GM19099 (cell line): Measurements from ENCODE around the gene VPREB3.

Source experiments
- POLR2A ChIP-seq: IDR thresholded peaks from 3 replicates; pipeline ENCODE4 v1.6.1; 2011; ENCODE audit warnings: low read depth; ENCODE audit not compliant: insufficient read length; ENCODE audit errors: extremely low read depth

VPREB3 gene

GRCh38 chr22:23775779-23776375 lies 21.7 kb upstream of the VPREB3 start:
- TF ChIP-seq POLR2A = no peak

GRCh38 chr22:23774922-23775436 lies 20.8 kb upstream of the VPREB3 start:
- TF ChIP-seq POLR2A = no peak

- no peak for TF ChIP-seq POLR2A
Observed at GRCh38 chr22:23774114-23774921, 20.1 kb upstream of the VPREB3 start.

- no peak for TF ChIP-seq POLR2A
Observed at GRCh38 chr22:23773483-23774113, 19.4 kb upstream of the VPREB3 start.

GRCh38 chr22:23772649-23773473 lies 18.6 kb upstream of the VPREB3 start, which contains the start of gene MMP11:
Gene MMP11 (plus strand): TSS chr22:23772849. CDS start chr22:23772871, 22 bp downstream.
- TF ChIP-seq POLR2A = no peak

GRCh38 chr22:23772315-23772648 lies 18.1 kb upstream of the VPREB3 start:
- TF ChIP-seq POLR2A = no peak

GRCh38 chr22:23769321-23769965 lies 15.2 kb upstream of the VPREB3 start:
- no peak for TF ChIP-seq POLR2A

- peak; percentile 81 for TF ChIP-seq POLR2A
Observed at GRCh38 chr22:23767673-23768548, 13.7 kb upstream of the VPREB3 start, which contains the start of gene CHCHD10. Gene CHCHD10 (minus strand): TSS chr22:23767972. CDS start chr22:23767874, 98 bp downstream.

- TF ChIP-seq POLR2A = no peak
Observed at GRCh38 chr22:23767303-23767672, 13.1 kb upstream of the VPREB3 start.

- TF ChIP-seq POLR2A = no peak
Observed at GRCh38 chr22:23764899-23765881, 11.0 kb upstream of the VPREB3 start.

GRCh38 chr22:23763954-23764353 lies 9.7 kb upstream of the VPREB3 start:
- peak; percentile 2 for TF ChIP-seq POLR2A

- peak; percentile 46 for TF ChIP-seq POLR2A
Observed at GRCh38 chr22:23763579-23763945, 9.3 kb upstream of the VPREB3 start.
